ENCODE data around the gene ENO1.

Gene ENO1

DNA sequence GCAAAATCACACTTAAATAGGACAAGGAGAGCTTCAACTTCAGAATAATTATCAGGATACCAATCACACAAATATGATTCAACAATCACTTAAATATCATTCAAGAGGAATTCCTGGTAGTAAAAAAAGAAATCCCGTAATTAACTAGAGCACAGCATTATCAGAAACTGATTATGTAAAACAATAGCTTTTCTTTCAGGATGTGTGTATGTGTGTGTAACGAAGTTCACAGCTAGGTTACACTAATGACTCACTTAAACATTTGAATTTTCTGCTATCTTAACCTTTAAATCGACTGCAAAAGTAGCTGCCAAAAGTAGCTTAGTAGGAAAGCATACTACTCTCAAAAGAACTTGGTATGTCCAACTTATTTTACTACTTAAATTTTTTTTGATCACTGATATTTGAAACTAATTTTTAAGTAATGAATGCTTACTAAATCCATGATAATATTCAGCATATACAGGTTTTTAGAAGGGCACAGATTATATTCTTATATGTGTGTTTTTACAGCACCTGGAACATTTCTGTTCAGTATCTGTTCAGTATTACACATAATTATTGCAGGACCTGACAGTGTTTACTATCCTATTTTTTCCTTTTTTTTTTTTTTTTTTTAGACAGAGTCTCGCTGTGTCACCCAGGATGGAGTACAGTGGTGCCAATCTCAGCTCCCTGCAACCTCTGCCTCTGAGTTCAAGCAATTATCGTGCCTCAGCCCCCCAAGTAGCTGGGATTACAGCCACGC, 65.3 kb downstream of the ENO1 start:
- no peak for DNase-seq (ENCODE audit: low spot score)

DNA sequence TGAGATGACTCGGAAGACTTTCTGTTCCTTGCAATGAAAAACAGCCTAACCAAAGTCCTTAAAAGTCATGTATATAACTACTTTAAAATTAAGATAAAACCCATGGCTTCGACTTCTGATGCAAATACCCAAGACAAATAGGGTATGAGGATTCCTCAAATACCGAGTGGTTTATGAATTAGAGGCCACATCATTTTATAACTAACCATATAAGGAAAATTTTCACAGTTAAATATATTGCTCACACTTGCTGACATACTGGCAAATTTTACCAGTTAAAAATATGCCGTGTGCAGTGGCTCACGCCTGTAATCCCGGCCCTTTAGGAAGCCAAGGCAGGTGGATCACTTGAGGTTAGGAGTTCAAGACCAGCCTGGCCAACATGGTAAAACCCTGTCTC, 66.4 kb downstream of the ENO1 start:
- no peak for DNase-seq (ENCODE audit: low spot score)

All from hepatic stellate cell (primary cell).